ENCODE results near the gene LETM1.

DNA sequence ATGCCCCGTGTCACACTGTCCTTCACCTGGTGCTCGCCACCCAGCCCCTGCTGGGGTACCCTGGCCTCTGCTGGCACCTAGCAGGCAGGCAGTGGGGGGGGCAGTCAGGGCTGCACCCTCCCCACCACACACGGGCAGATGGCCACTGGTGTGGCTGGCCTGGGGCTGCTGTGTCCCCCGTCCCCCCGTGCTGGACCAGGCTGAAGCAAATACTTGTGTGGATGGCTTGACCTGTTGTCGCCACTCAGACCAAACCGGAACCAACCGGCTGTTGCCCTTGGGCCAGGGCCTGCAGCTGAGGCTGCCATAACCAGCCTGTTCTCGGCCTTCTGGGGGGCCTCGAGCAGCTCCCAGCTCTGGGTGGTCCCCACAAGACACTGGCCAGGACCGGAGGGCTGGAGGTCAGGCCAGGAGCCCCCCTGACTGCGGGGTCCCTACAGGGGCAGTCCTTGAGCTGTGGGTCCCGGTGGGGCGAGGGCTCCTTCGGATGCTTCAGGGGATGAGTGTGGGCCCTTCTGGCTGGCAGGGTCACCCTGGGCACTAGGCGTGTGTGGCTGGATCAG, 58.6 kb downstream of the LETM1 start:
- TF ChIP-seq EZH2 (IDR thresholded peaks at IDR 0.05; ENCODE audit: insufficient read depth, poor library complexity, severe bottlenecking) (no peak), EZH2phosphoT487 (IDR thresholded peaks at IDR 0.05; ENCODE audit: insufficient read depth, low read depth) (no peak)
